HepG2 (cell line): Measurements from ENCODE around the gene TMEM120A. TPM values are rescaled to one million over a fixed set of nuclear protein-coding genes. Genes with fewer than 3 reads are reported as not detected.
A peak's percentile ranks its signal among the peaks of the same experiment; 100 is the strongest.

ENCODE experiments used
- ADNP ChIP-seq: sonication (generic); formaldehyde crosslinking; IDR thresholded peaks from 2 replicates; pipeline ENCODE4 v1.4.0; 2020; ENCODE audit warnings: missing genetic modification reagents
- AHR ChIP-seq: IDR thresholded peaks from 2 replicates; pipeline ENCODE4 v1.6.1; 2018; ENCODE audit warnings: missing genetic modification reagents, missing compliant biosample characterization
- CCDC6 ChIP-seq: sonication (generic); formaldehyde crosslinking; IDR thresholded peaks from 2 replicates; pipeline ENCODE4 v1.8.1; 2022; ENCODE audit warnings: mild to moderate bottlenecking, missing genetic modification reagents, moderate library complexity
- FOXK1 ChIP-seq: sonication (generic); formaldehyde crosslinking; IDR thresholded peaks from 2 replicates; pipeline ENCODE4 v1.4.0; 2020; ENCODE audit warnings: low read depth, missing genetic modification reagents, borderline replicate concordance
- HMG20A ChIP-seq: IDR thresholded peaks from 2 replicates; pipeline ENCODE4 v1.6.1; 2016; ENCODE audit warnings: borderline replicate concordance
- MXD4 ChIP-seq: IDR thresholded peaks from 2 replicates; pipeline ENCODE4 v1.6.1; 2016; ENCODE audit warnings: mild to moderate bottlenecking, missing biosample characterization, missing genetic modification reagents
- NFKBIZ ChIP-seq: IDR thresholded peaks from 2 replicates; pipeline ENCODE4 v1.6.1; 2018; ENCODE audit warnings: missing genetic modification reagents, missing compliant biosample characterization
- PAWR ChIP-seq: sonication (generic); formaldehyde crosslinking; IDR thresholded peaks from 2 replicates; pipeline ENCODE4 v1.4.0; 2020; ENCODE audit warnings: missing genetic modification reagents, mild to moderate bottlenecking, borderline replicate concordance
- RXRA ChIP-seq: sonication (generic); formaldehyde crosslinking; IDR thresholded peaks from 2 replicates; pipeline ENCODE4 v1.5.1; 2020; ENCODE audit warnings: missing genetic modification reagents
- SALL1 ChIP-seq: sonication (generic); formaldehyde crosslinking; IDR thresholded peaks from 2 replicates; pipeline ENCODE4 v1.8.0; 2022; ENCODE audit warnings: mild to moderate bottlenecking, missing genetic modification reagents
- SMAD9 ChIP-seq: sonication (generic); formaldehyde crosslinking; IDR thresholded peaks from 2 replicates; pipeline ENCODE4 v1.5.1; 2020; ENCODE audit warnings: mild to moderate bottlenecking, missing genetic modification reagents
- SMARCC2 ChIP-seq: fragments of 450-650 bp; IDR thresholded peaks from 2 replicates; pipeline ENCODE4 v1.6.1; 2017; ENCODE audit warnings: antibody characterized with exemption, mild to moderate bottlenecking
- SMC3 ChIP-seq: IDR thresholded peaks from 2 replicates; pipeline ENCODE4 v1.6.1; 2011; ENCODE audit warnings: low read length, improper control_type of control experiment
- SP2 ChIP-seq: sonication (generic); formaldehyde crosslinking; IDR thresholded peaks from 2 replicates; pipeline ENCODE4 v1.5.1; 2020; ENCODE audit warnings: mild to moderate bottlenecking, missing genetic modification reagents
- ZNF414 ChIP-seq: sonication (generic); formaldehyde crosslinking; IDR thresholded peaks from 2 replicates; pipeline ENCODE4 v1.5.0; 2020; ENCODE audit warnings: missing genetic modification reagents
- ZNF432 ChIP-seq: sonication (generic); formaldehyde crosslinking; IDR thresholded peaks from 2 replicates; pipeline ENCODE4 v1.5.0; 2020; ENCODE audit warnings: missing genetic modification reagents, mild to moderate bottlenecking, borderline replicate concordance
- ZNF564 ChIP-seq: sonication (generic); formaldehyde crosslinking; IDR thresholded peaks from 2 replicates; pipeline ENCODE4 v1.8.1; 2023; ENCODE audit warnings: mild to moderate bottlenecking, missing genetic modification reagents
- ZNF644 ChIP-seq: IDR thresholded peaks from 2 replicates; pipeline ENCODE4 v1.6.1; 2016; ENCODE audit warnings: low read depth
- ZNF646 ChIP-seq: sonication (generic); formaldehyde crosslinking; IDR thresholded peaks from 2 replicates; pipeline ENCODE4 v1.9.0; 2021; ENCODE audit warnings: mild to moderate bottlenecking, missing genetic modification reagents
- ZNF878 ChIP-seq: sonication (generic); formaldehyde crosslinking; IDR thresholded peaks from 2 replicates; pipeline ENCODE4 v1.8.1; 2023; ENCODE audit warnings: mild to moderate bottlenecking, missing genetic modification reagents, moderate library complexity
- polyA plus RNA-seq, 8 experiments: library from polyadenylated mRNA; depleted of rRNA in 3 of 8; stranded (reverse) in 7 of 8; unstranded in 1 of 8; fragments of >200 nt; fragmentation: Illumina TruSeq in 4 of 8; extraction: Trizol in 4 of 8; gene quantifications; 2 replicates each; pipeline versions ENCODE4 v1.2.1 to v1.2.3, GENCODE V29; 2011 to 2016; ENCODE audit warnings: low read depth in 4 of 8, missing spikeins in 1 of 8, mixed read lengths in 1 of 8; ENCODE audit not compliant: insufficient read depth in 1 of 8
- total RNA-seq, 5 experiments: library from RNA; depleted of rRNA; stranded (reverse); fragments of >200 nt; fragmentation: Illumina TruSeq; extraction: Trizol; gene quantifications; 2 replicates each; pipeline ENCODE4 v1.2.3, GENCODE V29; 2016; ENCODE audit warnings: low read depth in 1 of 5
- TF ChIP-seq, protein P1 (sequence below): sonication (generic); formaldehyde crosslinking; IDR thresholded peaks from 2 replicates; pipeline ENCODE4 v1.4.0; 2020; ENCODE audit warnings: mild to moderate bottlenecking, missing genetic modification reagents, borderline replicate concordance
- TF ChIP-seq, protein P2 (sequence below): sonication (generic); formaldehyde crosslinking; IDR thresholded peaks from 2 replicates; pipeline ENCODE4 v1.4.0; 2020; ENCODE audit warnings: missing genetic modification reagents; ENCODE audit errors: not compliant biosample characterization

The TMEM120A gene
- total and polyA plus RNA-seq, 2 of the 13 experiments (the other 11 are each of a cell fraction or from before 2014, with no cell fraction given), result 40.3 to 102 TPM

GRCh38 chr7:75994388-75995051 is at the start of gene TMEM120A (continued):
- TF ChIP-seq SP2 (CRISPR knock-in tag), result peak; percentile 83
- no peak for TF ChIP-seq ZNF878 (CRISPR knock-in tag)
- TF ChIP-seq RXRA (CRISPR knock-in tag), result peak; percentile 65
- no peak for TF ChIP-seq PAWR (CRISPR knock-in tag)
- TF ChIP-seq NFKBIZ (CRISPR knock-in tag), result no peak
- peak; percentile 77; the same call in 1 of the 2 replicates for TF ChIP-seq MXD4
- 0 out of 2 replicates have a peak, but pooled peaks have one; percentile 44 for TF ChIP-seq ZNF414 (CRISPR knock-in tag)
- TF ChIP-seq, protein P1, sequence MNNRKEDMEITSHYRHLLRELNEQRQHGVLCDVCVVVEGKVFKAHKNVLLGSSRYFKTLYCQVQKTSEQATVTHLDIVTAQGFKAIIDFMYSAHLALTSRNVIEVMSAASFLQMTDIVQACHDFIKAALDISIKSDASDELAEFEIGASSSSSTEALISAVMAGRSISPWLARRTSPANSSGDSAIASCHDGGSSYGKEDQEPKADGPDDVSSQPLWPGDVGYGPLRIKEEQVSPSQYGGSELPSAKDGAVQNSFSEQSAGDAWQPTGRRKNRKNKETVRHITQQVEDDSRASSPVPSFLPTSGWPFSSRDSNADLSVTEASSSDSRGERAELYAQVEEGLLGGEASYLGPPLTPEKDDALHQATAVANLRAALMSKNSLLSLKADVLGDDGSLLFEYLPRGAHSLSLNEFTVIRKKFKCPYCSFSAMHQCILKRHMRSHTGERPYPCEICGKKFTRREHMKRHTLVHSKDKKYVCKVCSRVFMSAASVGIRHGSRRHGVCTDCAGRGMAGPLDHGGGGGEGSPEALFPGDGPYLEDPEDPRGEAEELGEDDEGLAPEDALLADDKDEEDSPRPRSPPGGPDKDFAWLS (CRISPR knock-in tag), result no peak
- TF ChIP-seq HMG20A (CRISPR knock-in tag), result no peak
- TF ChIP-seq SMC3, result no peak
- TF ChIP-seq AHR (CRISPR knock-in tag), result 0 out of 2 replicates have a peak, but pooled peaks have one; percentile 29
- no peak for TF ChIP-seq SMARCC2
- 0 out of 2 replicates have a peak, but pooled peaks have one; percentile 58 for TF ChIP-seq CCDC6
- no peak for TF ChIP-seq ZNF644
- no peak for TF ChIP-seq ZNF432 (CRISPR knock-in tag)
- TF ChIP-seq, protein P2, sequence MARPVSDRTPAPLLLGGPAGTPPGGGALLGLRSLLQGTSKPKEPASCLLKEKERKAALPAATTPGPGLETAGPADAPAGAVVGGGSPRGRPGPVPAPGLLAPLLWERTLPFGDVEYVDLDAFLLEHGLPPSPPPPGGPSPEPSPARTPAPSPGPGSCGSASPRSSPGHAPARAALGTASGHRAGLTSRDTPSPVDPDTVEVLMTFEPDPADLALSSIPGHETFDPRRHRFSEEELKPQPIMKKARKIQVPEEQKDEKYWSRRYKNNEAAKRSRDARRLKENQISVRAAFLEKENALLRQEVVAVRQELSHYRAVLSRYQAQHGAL (CRISPR knock-in tag), result no peak
- no peak for TF ChIP-seq ZNF646 (CRISPR knock-in tag)
- TF ChIP-seq FOXK1, result no peak
- TF ChIP-seq SALL1 (CRISPR knock-in tag), result peak; percentile 43; the same call in 1 of the 2 replicates
- TF ChIP-seq SMAD9 (CRISPR knock-in tag), result no peak
- TF ChIP-seq ADNP (CRISPR knock-in tag), result peak; percentile 89
- TF ChIP-seq ZNF564 (CRISPR knock-in tag), result no peak
